Measurements from ENCODE around the gene ICAM4. TPM values are rescaled to one million over a fixed set of nuclear protein-coding genes. Genes with fewer than 3 reads are reported as not detected.

Gene ICAM4
- total RNA-seq, 2 experiments from 2014 or later: 0.38 TPM; not detected in 1

GRCh38 chr19:10277795-10278589 lies 8.8 kb upstream of the ICAM4 start:
- Histone ChIP-seq H4K20me1 (ENCODE audit: insufficient read depth, low read length) (no peaks in the 10 kb centered on the region), H3K4me2 (ENCODE audit: low read length) (no peak overlapping the region), H3K36me3 (ENCODE audit: insufficient read depth, low read length) (0 out of 2 replicates have a peak, but pooled peaks cover 8% of the 10 kb centered on the region), H3K4me1 (ENCODE audit: insufficient read depth, low read length, poor library complexity, severe bottlenecking) (no peaks in the 10 kb centered on the region), H3K9me2 (ENCODE audit: insufficient read depth, low read length) (no peaks in the 10 kb centered on the region), H3K27ac (ENCODE audit: low read depth, low read length, poor library complexity, severe bottlenecking) (no peak overlapping the region), H3K4me3 (ENCODE audit: low read depth, low read length, poor library complexity, severe bottlenecking) (no peak overlapping the region), H3K9me3 (ENCODE audit: low read length) (no peaks in the 10 kb centered on the region), H2AFZ (ENCODE audit: low read length) (no peak overlapping the region), H3K79me2 (ENCODE audit: insufficient read depth, low read depth, low read length) (no peaks in the 10 kb centered on the region)
- BruUV-seq (replicated peaks): no TSS peak
- POLR2A ChIA-PET: interaction anchor here (1.0 kb wide), 1 partner anchor 18 kb away, joined by 4 read pairs; no protein-coding TSS in a partner anchor
- CTCF ChIA-PET (ENCODE audit: unreplicated experiment): no interaction called here
- no peak for DNase-seq (ENCODE audit: low spot score)
- intact Hi-C loops (cut with micrococcal nuclease; ENCODE audit: unreplicated experiment): no loop called here
- no peak for TF ChIP-seq EZH2phosphoT487 (IDR thresholded peaks at IDR 0.05; ENCODE audit: borderline replicate concordance, low read depth, low read length)
- no peak for TF ChIP-seq CTCF (conservative IDR thresholded peaks at IDR 0.05; ENCODE audit: low read length)

DNA sequence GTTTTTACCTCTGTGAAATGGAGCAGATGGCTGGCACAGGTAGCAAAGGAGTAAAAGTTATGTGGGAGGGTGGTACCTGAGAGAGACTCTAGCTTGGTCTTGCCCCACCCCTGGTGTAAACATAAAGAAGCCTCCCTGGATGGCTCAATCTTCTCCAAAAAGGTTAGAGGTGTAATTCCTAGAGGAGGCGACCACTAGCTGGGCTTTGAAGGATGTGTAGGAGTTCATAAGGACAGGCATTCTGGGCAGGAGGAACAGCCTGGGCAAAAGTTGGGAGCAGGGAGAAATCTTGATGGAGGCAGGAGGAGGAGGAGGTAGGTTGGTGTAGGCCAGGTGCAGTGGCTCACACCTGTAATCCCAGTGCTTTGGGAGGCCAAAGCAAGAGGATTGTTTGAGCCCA lies 7.8 kb upstream of the ICAM4 start:
- POLR2A ChIA-PET: interaction anchor here (1.0 kb wide), 1 partner anchor 18 kb away, joined by 4 read pairs; no protein-coding TSS in a partner anchor
- no TSS peak for BruUV-seq (replicated peaks)

More for the DNA sequence above, 7.8 kb upstream of the ICAM4 start:
- intact Hi-C loops (cut with micrococcal nuclease; ENCODE audit: unreplicated experiment): no loop called here
- no peak overlapping the region for H2AFZ ChIP-seq (ENCODE audit: low read length)
- no peak overlapping the region for H3K4me2 ChIP-seq (ENCODE audit: low read length)
- no peak overlapping the region for H3K4me3 ChIP-seq (ENCODE audit: low read depth, low read length, poor library complexity, severe bottlenecking)
- H3K4me1 ChIP-seq (ENCODE audit: insufficient read depth, low read length, poor library complexity, severe bottlenecking): no peaks in the 10 kb centered on the region
- DNase-seq (ENCODE audit: low spot score): no peak
- no peaks in the 10 kb centered on the region for H3K9me3 ChIP-seq (ENCODE audit: low read length)
- H3K36me3 ChIP-seq (ENCODE audit: insufficient read depth, low read length): 0 out of 2 replicates have a peak, but pooled peaks cover 14% of the 10 kb centered on the region
- H3K9me2 ChIP-seq (ENCODE audit: insufficient read depth, low read length): no peaks in the 10 kb centered on the region
- CTCF ChIA-PET (ENCODE audit: unreplicated experiment): no interaction called here
- no peaks in the 10 kb centered on the region for H3K79me2 ChIP-seq (ENCODE audit: insufficient read depth, low read depth, low read length)
- no peaks in the 10 kb centered on the region for H4K20me1 ChIP-seq (ENCODE audit: insufficient read depth, low read length)
- TF ChIP-seq CTCF (conservative IDR thresholded peaks at IDR 0.05; ENCODE audit: low read length) (no peak), EZH2phosphoT487 (IDR thresholded peaks at IDR 0.05; ENCODE audit: borderline replicate concordance, low read depth, low read length) (no peak)
- no peak overlapping the region for H3K27ac ChIP-seq (ENCODE audit: low read depth, low read length, poor library complexity, severe bottlenecking)

All from OCI-LY7 (cell line).